Measurements from ENCODE around the gene PSMC3. TPM values are rescaled to one million over a fixed set of nuclear protein-coding genes. Genes with fewer than 3 reads are reported as not detected.
"Not testable (repeated sequence)": the region's sequence is repeated elsewhere in the genome, so short reads cannot be mapped to it uniquely, and the experiment has no call there.

PSMC3 gene
- total RNA-seq, 6 experiments from 2014 or later = 52.5 to 98.1 (median 63.3) TPM

DNA sequence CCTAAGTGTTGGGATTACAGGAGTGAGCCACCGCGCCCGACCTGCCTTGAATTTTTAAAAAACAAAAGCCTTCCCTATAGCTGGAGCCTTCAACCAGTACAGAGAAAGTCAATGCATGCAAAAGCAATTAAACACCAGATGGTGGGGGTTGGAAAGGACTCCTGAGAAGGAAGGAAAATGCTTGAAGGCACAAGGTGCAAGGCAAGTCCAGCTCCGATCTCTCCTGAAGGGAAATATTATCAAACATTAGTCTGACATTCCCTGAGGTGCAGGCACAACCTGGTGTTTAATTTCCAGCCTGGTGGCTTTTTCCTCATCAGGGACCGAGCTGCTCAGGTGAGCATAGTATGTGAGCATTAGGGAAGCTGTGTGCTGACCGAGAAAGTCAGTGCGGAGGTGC lies 35.6 kb upstream of the PSMC3 start:
- Histone ChIP-seq H3K27ac (no peak overlapping the region), H3K4me1 (peaks cover 0 to 13% (median 0%) of the 10 kb centered on the region in 4 donors), H3K4me3 (no peak overlapping the region), H3K9me3 (no peaks in the 10 kb centered on the region), H3K36me3 (peaks cover 0 to 11% (median 5%) of the 10 kb centered on the region in 4 donors), H3K27me3 (no peaks in the 10 kb centered on the region)
- no peak for TF ChIP-seq POLR2A (IDR thresholded peaks at IDR 0.05)
- TF ChIP-seq CTCF (IDR thresholded peaks at IDR 0.05) = no peak
- intact Hi-C loops (cut with DNase I) = no loop called here
- ATAC-seq (no peak), DNase-seq (no peak)
- 98% methylated on average over 6 of the region's 7 CpGs for WGBS (ENCODE audit: insufficient coverage, low coverage, low lambda C conversion rate, missing lambda C conversion rate)

DNA sequence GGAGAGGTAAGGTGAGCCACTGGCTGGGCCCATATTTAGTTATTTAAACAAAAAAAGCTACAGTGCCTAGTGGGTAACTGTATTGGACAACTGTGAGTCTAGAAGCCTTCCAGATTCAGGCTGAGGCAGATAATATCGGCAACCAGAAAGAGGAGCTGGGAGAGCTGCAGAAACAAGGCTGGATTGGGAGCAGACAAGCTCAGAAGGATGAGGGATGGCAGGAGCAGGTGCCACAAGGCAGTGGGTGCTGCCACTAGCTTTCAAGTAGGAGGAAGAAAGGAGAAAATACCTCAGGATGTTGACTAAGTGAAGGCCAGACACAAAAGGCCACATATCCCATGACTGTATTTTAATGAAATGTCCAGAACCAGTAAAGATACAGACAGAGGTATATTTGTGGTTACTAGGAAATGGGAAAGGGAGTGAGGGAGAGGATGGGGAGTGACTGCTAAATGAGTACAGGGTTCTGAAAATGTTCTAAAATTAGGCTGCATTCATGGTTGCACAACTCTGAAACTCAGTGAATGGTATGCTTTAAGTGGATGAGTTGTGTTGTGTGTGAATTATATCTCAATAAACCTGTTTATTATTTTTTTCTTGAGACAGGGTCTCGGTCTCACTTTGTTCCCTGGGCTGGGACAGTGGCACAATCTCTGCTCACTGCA lies 34.5 kb upstream of the PSMC3 start:
- 100% methylated on average over 2 of the region's 2 CpGs for WGBS (ENCODE audit: insufficient coverage, low coverage, low lambda C conversion rate, missing lambda C conversion rate)
- no peak for DNase-seq
- no peak overlapping the region for H3K4me3 ChIP-seq

DNA sequence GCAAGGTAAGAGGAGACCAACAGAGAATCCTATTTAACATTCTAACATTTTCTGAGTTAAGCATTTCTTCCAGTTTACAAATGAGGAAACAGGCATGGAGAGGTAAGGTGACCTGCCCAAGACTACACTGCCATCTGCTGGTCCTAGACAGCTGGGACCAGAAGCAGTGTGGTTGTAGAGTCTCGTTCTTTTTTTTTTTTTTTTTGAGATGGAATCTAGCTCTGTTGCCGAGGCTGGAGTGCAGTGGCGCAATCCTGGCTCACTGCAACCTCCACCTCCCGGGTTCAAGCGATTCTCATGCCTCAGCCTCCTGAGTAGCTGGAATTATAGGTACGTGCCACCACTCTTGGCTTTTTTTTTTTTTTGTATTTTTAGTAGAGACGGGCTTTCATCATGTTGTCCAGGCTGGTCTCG lies 28.0 kb upstream of the PSMC3 start:
- not testable (repeated sequence) for H3K4me1 ChIP-seq, H3K27me3 ChIP-seq, H3K27ac ChIP-seq, H3K9me3 ChIP-seq, H3K36me3 ChIP-seq, H3K4me3 ChIP-seq
- DNase-seq (peak; percentile 62 to 84 (median 80)), ATAC-seq (peak; percentile 93 to 98 (median 96))
- TF ChIP-seq CTCF (IDR thresholded peaks at IDR 0.05) = peak; percentile 80 to 86 (median 84)
- WGBS (ENCODE audit: insufficient coverage, low coverage, low lambda C conversion rate, missing lambda C conversion rate) = 10% methylated on average over 7 of the region's 8 CpGs
- intact Hi-C loops (cut with DNase I) = loop anchor here in 1 of 2 donors (5.0 kb wide), 1 partner anchor 77 kb away; the partner anchor contains the start of gene SPI1

More for the DNA sequence above, 34.5 kb upstream of the PSMC3 start:
- no peak for ATAC-seq
- Histone ChIP-seq H3K27ac (no peak overlapping the region), H3K27me3 (no peaks in the 10 kb centered on the region), H3K36me3 (peaks cover 0 to 11% (median 5%) of the 10 kb centered on the region in 4 donors), H3K9me3 (no peaks in the 10 kb centered on the region), H3K4me1 (peaks cover 0 to 1% (median 0%) of the 10 kb centered on the region in 4 donors)
- TF ChIP-seq POLR2A (IDR thresholded peaks at IDR 0.05) (no peak), CTCF (IDR thresholded peaks at IDR 0.05) (no peak)
- intact Hi-C loops (cut with DNase I) = no loop called here

GRCh38 chr11:47453365-47453764 lies 27.1 kb upstream of the PSMC3 start:
- intact Hi-C loops (cut with DNase I) = loop anchor here in 1 of 2 donors (5.0 kb wide), 1 partner anchor 76 kb away; the partner anchor contains the start of gene SPI1
- Histone ChIP-seq H3K27me3 (no peaks in the 10 kb centered on the region), H3K36me3 (no peaks in the 10 kb centered on the region), H3K4me3 (no peak overlapping the region), H3K27ac (no peak overlapping the region), H3K9me3 (no peaks in the 10 kb centered on the region), H3K4me1 (peaks cover 0 to 12% (median 3%) of the 10 kb centered on the region in 4 donors)
- no peak for ATAC-seq
- no peak for DNase-seq
- TF ChIP-seq CTCF (IDR thresholded peaks at IDR 0.05) (no peak), POLR2A (IDR thresholded peaks at IDR 0.05) (no peak)
- 94% methylated on average over 8 of the region's 8 CpGs for WGBS (ENCODE audit: insufficient coverage, low coverage, low lambda C conversion rate, missing lambda C conversion rate)

All from right lobe of liver (tissue), 6 donors.